ENCODE measurements around the gene P2RX3.
A peak's percentile ranks its signal among the peaks of the same experiment; 100 is the strongest.

The P2RX3 gene

DNA sequence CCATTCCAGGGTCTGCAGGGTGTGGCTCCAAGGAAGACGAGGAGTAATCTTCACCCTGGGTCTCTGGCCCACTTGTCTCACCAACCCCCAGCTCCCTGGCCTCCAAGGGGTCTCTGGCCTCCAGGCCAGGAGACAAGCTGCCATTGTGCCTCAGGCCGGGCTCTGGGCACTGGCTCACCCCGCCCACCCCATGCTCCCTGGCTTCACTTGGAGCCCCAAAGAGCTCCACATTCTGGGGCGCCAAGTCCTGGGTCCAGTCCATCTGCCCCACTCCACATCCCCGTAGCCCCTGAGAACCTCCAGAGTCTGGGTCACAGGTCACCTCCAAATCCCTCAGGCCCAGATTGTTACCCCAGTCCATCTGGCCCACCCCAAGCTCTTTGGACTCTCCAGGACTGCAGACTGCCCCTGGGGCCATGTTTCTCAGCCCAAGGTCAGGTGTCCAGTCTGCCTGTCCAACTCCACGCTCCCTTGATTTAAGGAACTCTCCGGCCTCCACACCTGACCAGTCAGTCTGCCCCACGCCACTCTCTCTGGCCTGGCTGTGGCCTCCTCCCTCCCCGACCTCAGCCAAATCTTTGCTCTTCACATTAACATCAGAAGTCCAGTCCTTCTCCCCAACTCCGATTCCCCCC lies 29.6 kb upstream of the P2RX3 start:
- Histone ChIP-seq H3K36me3 (replicated peaks) (peaks cover 55% of the 10 kb centered on the region), H3K27ac (no peak overlapping the region), H3K27me3 (replicated peaks) (no peaks in the 10 kb centered on the region), H3K4me3 (ENCODE audit: low read depth, low read length) (no peak overlapping the region)
- TF ChIP-seq, protein P1, sequence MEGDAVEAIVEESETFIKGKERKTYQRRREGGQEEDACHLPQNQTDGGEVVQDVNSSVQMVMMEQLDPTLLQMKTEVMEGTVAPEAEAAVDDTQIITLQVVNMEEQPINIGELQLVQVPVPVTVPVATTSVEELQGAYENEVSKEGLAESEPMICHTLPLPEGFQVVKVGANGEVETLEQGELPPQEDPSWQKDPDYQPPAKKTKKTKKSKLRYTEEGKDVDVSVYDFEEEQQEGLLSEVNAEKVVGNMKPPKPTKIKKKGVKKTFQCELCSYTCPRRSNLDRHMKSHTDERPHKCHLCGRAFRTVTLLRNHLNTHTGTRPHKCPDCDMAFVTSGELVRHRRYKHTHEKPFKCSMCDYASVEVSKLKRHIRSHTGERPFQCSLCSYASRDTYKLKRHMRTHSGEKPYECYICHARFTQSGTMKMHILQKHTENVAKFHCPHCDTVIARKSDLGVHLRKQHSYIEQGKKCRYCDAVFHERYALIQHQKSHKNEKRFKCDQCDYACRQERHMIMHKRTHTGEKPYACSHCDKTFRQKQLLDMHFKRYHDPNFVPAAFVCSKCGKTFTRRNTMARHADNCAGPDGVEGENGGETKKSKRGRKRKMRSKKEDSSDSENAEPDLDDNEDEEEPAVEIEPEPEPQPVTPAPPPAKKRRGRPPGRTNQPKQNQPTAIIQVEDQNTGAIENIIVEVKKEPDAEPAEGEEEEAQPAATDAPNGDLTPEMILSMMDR (IDR thresholded peaks at IDR 0.05; ENCODE audit: low read depth, low read length, missing control alignments) = no peak
- DNase-seq = no peak
- in situ Hi-C loops (cut with HindIII; ENCODE audit: low pct_ligation_motif_present, low sequenced_read_pairs) = no loop called here

DNA sequence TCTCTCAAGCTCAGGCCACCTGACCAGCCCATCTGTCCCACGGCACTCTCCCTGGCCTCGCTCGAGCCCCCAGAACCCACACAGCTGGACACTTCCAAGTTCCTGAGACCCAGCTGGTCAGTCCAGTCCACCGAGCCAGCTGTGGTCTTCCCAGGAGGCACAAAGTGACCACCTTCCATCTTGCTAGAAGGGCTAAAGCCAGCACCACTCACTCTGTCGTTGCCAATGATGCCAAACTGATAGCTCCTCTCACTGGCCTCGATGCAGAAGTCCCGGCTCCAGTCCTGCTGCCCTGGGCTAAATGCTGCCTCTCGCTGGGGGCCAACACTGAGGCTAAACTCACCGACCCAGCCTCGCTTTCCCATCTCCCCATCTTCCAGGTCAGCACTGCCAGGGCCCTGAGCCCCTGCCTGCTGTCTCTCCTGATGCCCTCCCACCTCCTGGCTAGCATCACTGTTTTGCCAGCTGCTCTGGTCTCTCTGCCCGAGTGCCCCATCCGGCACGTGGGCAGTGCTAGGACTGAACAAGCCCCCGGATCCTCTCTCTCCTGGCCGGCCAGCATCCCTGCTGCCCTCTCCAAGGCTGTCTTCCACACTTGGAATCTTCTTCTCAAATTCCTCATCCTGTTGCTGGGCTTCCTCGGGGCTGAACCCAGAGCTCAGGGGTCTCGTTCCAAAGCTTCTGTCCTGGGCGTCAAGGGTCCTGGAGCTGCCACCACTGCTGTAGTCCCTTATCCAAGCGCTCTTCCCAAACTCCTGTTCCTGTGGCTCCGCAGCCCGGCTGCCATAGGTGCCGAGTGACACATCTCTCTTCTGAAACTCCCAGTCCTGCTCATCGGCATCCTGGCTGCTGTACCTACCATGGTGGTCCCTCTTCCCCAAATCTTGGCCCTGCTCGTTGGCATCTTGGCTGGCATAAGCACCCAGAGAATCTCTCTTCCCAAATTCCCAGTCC lies 28.8 kb upstream of the P2RX3 start:
- in situ Hi-C loops (cut with HindIII; ENCODE audit: low pct_ligation_motif_present, low sequenced_read_pairs) = no loop called here
- H3K4me3 ChIP-seq (ENCODE audit: low read depth, low read length) = no peak overlapping the region
- H3K36me3 ChIP-seq (replicated peaks) = peaks cover 61% of the 10 kb centered on the region
- no peak overlapping the region for H3K27ac ChIP-seq
- DNase-seq = no peak
- H3K27me3 ChIP-seq (replicated peaks) = no peaks in the 10 kb centered on the region
- TF ChIP-seq, protein P1 (IDR thresholded peaks at IDR 0.05; ENCODE audit: low read depth, low read length, missing control alignments) = no peak

DNA sequence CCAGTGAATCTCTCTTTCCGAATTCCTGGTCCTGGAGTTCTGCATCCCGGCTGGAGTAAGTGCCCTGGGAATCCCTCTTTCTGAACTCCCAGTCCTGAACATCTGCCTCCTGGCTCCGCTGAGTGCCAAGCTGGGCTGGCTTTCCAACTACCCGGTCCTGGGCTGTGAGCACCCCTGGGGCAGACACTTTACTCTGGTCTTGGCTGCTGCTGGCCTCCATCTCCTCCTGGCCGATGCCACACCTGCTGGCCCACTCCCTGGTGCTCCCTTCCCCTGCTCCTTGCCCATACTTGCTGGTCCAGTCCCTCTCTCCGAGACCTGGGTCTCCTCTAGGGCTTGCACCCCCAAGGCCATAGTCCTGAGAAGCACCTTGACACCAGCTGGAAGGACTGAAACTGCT lies 28.1 kb upstream of the P2RX3 start:
- no peaks in the 10 kb centered on the region for H3K27me3 ChIP-seq (replicated peaks)
- in situ Hi-C loops (cut with HindIII; ENCODE audit: low pct_ligation_motif_present, low sequenced_read_pairs) = no loop called here
- H3K36me3 ChIP-seq (replicated peaks) = peaks cover 65% of the 10 kb centered on the region
- TF ChIP-seq, protein P1 (IDR thresholded peaks at IDR 0.05; ENCODE audit: low read depth, low read length, missing control alignments) = no peak
- H3K27ac ChIP-seq = no peak overlapping the region
- no peak for DNase-seq
- no peak overlapping the region for H3K4me3 ChIP-seq (ENCODE audit: low read depth, low read length)

DNA sequence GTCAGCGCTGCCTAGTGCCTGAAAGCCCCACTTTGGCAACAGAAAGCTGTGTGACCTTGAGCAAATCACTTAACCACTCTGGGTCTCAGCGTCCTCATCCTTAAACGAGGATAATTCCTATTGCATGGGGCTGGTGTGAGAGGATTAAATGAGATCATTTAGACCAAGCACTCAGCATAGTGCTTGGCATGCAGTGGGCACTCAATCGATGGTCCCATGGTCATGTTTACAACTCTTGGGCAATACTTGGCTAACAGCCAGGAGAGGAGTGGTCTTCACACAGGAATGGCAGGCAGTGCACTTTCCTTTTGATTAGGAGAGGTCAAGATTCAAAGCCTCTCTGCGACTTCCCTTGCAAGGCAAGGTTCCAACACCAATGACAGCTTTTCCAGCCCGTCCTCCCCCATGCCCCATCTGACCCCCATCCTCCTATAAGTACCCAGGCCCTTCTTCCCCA lies 27.5 kb upstream of the P2RX3 start:
- no peaks in the 10 kb centered on the region for H3K27me3 ChIP-seq (replicated peaks)
- H3K4me3 ChIP-seq (ENCODE audit: low read depth, low read length) = peak overlapping the region; percentile 54
- DNase-seq = no peak
- peaks cover 69% of the 10 kb centered on the region for H3K36me3 ChIP-seq (replicated peaks)
- peak overlapping the region; percentile 80 for H3K27ac ChIP-seq
- TF ChIP-seq, protein P1 (IDR thresholded peaks at IDR 0.05; ENCODE audit: low read depth, low read length, missing control alignments) = no peak
- in situ Hi-C loops (cut with HindIII; ENCODE audit: low pct_ligation_motif_present, low sequenced_read_pairs) = no loop called here

DNA sequence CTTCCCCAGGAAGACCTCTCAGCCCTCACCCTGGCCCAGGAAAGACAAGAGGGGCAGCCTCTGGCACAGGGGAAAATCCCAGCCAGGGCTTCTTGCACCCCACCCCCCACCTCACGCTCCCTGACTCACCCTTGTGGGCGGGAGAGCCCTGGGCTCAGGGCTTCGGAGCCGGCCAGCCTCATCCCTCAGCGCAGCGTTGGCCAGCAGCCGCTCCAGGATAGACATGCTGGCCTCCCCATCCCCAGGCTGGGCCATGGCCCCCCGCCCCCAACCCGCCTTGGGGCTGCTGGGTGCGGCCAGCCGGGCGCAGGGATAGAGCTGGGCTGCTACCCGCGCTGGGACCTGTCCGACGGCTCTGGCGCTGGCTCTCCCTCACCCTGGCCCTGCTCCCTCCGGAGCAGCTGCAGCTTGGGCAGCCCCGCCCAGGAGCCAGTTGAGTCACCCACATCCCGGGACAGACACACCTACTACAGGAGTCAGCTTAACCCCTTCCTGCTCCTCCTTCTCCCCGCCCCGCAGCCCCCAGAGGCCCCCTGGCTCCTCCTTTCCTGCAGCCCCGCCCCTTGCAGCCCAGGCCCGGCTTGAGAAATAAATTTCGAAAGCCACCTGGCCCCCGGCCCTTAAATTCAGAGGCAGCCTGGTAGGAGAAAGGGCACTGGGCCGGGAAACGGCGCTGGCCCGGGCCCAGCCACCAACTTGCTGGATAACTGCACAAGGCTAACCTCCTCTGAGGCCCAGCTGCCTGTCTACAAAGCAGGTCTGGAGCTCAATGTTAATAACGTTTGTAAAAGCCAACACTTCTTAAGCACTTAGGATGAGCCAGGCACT lies 26.8 kb upstream of the P2RX3 start:
- in situ Hi-C loops (cut with HindIII; ENCODE audit: low pct_ligation_motif_present, low sequenced_read_pairs) = no loop called here
- H3K27ac ChIP-seq = peak overlapping the region; percentile 80
- TF ChIP-seq, protein P1 (IDR thresholded peaks at IDR 0.05; ENCODE audit: low read depth, low read length, missing control alignments) = no peak
- H3K4me3 ChIP-seq (ENCODE audit: low read depth, low read length) = peak overlapping the region; percentile 54
- H3K27me3 ChIP-seq (replicated peaks) = no peaks in the 10 kb centered on the region
- peaks cover 73% of the 10 kb centered on the region for H3K36me3 ChIP-seq (replicated peaks)
- DNase-seq = peak; percentile 95

All from brain microvascular endothelial cell (primary cell).